Muscle layer of duodenum (tissue), 2 donors: ENCODE results near the gene GZMB.
"Not testable (repeated sequence)": the region's sequence is repeated elsewhere in the genome, so short reads cannot be mapped to it uniquely, and the experiment has no call there.

ENCODE experiments used
- H3K27ac ChIP-seq: one replicate; pipeline ENCODE4 v1.7.0; 2013; ENCODE audit warnings: mild to moderate bottlenecking, low read length
- H3K27me3 ChIP-seq: one replicate; pipeline ENCODE4 v1.7.0; 2013; ENCODE audit warnings: low read depth, mild to moderate bottlenecking, control low read depth, low read length
- H3K36me3 ChIP-seq, 2 donors: one replicate each; pipeline ENCODE4 v1.7.0; 2013; ENCODE audit warnings: low read length in 2 of 2, control low read depth in 1 of 2, mild to moderate bottlenecking in 1 of 2; ENCODE audit not compliant: insufficient read depth in 2 of 2, control insufficient read depth in 1 of 2
- H3K4me1 ChIP-seq, 2 donors: one replicate each; pipeline ENCODE4 v1.7.0; 2013; ENCODE audit warnings: low read length in 2 of 2, mild to moderate bottlenecking in 2 of 2, control low read depth in 1 of 2, moderate library complexity in 1 of 2; ENCODE audit not compliant: insufficient read depth in 2 of 2, control insufficient read depth in 1 of 2
- H3K4me3 ChIP-seq, 2 donors: one replicate each; pipeline ENCODE4 v1.7.0; 2013; ENCODE audit warnings: low read length in 2 of 2, low read depth in 1 of 2, mild to moderate bottlenecking in 1 of 2
- H3K9me3 ChIP-seq, 2 donors: one replicate each; pipeline ENCODE4 v1.7.0; 2013; ENCODE audit warnings: low read length in 2 of 2, control low read depth in 1 of 2, mild to moderate bottlenecking in 1 of 2; ENCODE audit not compliant: control insufficient read depth in 1 of 2
- donor health status: healthy.

The GZMB gene

GRCh38 chr14:24605435-24606190, 28.4 kb downstream of the GZMB start:
- Histone ChIP-seq H3K9me3 (no peaks in the 10 kb centered on the region), H3K36me3 (no peaks in the 10 kb centered on the region), H3K4me1 (no peaks in the 10 kb centered on the region), H3K27ac (no peak overlapping the region), H3K4me3 (no peak overlapping the region), H3K27me3 (no peaks in the 10 kb centered on the region)

- Histone ChIP-seq H3K4me1 (no peaks in the 10 kb centered on the region), H3K9me3 (peaks cover 0 to 11% of the 10 kb centered on the region in 2 donors), H3K4me3 (no peak overlapping the region), H3K27me3 (no peaks in the 10 kb centered on the region), H3K36me3 (no peaks in the 10 kb centered on the region), H3K27ac (no peak overlapping the region)
These were observed 36.6 kb downstream of the GZMB start for GRCh38 chr14:24597403-24597802.

- Histone ChIP-seq H3K4me1 (no peaks in the 10 kb centered on the region), H3K4me3 (no peak overlapping the region), H3K9me3 (peaks cover 0 to 11% of the 10 kb centered on the region in 2 donors), H3K27me3 (no peaks in the 10 kb centered on the region), H3K27ac (no peak overlapping the region), H3K36me3 (no peaks in the 10 kb centered on the region)
These were observed 38.7 kb downstream of the GZMB start for GRCh38 chr14:24595073-24595808.

- H3K27ac ChIP-seq, H3K4me3 ChIP-seq, H3K4me1 ChIP-seq, H3K27me3 ChIP-seq, H3K36me3 ChIP-seq: not testable (repeated sequence)
- H3K9me3 ChIP-seq = peaks cover 0 to 24% of the 10 kb centered on the region in 2 donors
These were observed 43.0 kb downstream of the GZMB start for GRCh38 chr14:24591004-24591403.

- H3K4me1 ChIP-seq, H3K4me3 ChIP-seq, H3K36me3 ChIP-seq, H3K27me3 ChIP-seq, H3K27ac ChIP-seq: not testable (repeated sequence)
- H3K9me3 ChIP-seq = peaks cover 0 to 15% of the 10 kb centered on the region in 2 donors
These were observed 49.6 kb downstream of the GZMB start for GRCh38 chr14:24584402-24584801.
